Epithelial cell of alveolus of lung (primary cell): ENCODE measurements around the gene DHH. TPM values are rescaled to one million over a fixed set of nuclear protein-coding genes. Genes with fewer than 3 reads are reported as not detected.

Experiments
- total RNA-seq: library from RNA; depleted of rRNA; stranded (reverse); fragments of >200 nt; gene quantifications from 2 replicates; pipeline ENCODE4 v1.2.1, GENCODE V29; 2015

The DHH gene
- under 0.01 TPM in 1 of 2 replicates, not detected in the other for total RNA-seq

GRCh38 chr12:49094160-49094974 is at the start of gene DHH:
Gene DHH, minus strand, starts transcription at chr12:49094801. Its CDS starts 289 bp downstream, at chr12:49094512.

DNA sequence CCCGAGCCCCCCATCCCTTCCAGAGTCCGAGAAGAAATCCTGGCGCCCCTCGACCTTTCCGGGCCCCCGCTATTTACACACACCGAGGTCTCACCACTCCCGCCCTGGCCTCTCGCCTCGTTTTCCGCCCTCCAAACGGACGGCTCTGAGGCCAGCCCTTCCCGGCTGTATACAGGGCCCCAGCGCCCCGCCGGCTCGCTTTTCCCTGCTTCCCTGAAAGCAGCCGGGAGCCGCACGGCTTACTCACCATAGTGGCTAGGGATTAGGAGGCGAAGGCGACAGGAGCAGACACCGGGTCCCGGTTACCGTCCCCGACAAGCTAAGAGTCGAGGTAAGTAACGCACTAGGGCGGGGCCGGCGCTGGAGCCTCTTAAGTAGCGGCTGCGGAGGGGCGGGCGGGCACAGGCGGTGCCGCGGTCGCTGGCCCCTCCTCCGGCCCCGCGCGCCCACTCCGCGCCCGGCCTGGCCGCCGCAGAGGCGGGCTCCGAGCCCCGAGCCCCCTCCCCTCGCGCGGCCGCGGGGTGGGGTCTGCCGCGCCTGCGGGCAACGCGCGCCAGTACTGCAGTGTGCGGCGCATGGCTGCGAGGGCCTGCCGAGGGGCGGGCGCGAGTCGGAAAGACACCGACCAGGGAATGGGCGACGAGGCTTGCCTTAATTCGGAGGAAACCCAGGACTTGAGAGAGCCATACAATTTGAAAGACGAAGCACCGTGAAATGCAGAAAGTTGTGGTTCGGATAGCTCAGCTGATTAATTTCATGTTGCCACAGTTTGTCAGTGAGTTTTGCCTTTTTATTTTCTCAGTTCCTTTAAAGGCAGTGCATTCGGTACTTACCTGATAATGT is 36.7 kb upstream of the DHH start, which contains the start of gene TUBA1B:
TUBA1B (minus strand) TSS at position 345 of the 843 bp plus-strand sequence; CDS start at position 250, 95 bp downstream.

DNA sequence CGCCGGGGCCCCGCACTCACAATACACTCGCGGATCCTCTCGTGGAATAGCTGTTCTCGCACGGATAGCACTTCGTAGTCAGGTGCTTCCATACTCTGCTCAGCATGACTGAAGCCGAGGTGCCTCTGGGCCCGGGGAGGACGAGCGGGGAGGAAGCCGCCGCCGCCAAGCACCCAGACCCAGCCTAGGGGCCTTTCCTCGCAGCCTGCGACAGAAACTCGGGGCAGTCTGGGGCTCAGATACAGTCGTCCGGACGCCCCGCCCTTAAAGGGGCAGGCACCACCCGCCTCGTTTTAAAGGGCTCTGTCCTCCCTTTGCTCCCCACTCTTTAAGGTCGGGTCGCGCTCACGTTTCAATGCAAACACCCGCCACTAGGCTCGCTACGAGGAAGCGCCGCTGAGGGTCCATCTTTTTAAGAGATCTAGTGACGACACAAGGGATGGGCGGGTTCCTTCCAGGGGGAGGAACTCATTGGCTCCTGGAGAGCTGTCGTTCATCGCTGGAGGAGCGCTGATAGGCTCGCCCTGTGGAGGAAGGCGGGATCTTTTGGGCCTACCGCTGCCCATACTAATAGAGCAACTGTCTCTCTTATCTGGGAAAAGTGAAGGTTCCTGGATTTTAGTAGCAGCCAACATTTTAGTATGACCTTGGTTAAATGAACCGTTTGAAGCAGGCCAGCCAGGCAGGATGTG is 16.0 kb upstream of the DHH start, which contains the start of gene LMBR1L:
LMBR1L (minus strand) TSS at position 384 of the 692 bp plus-strand sequence; CDS start at position 92, 292 bp downstream.

GRCh38 chr12:49069507-49070346 is 24.9 kb downstream of the DHH start, which contains the start of gene RHEBL1:
Gene RHEBL1, minus strand, starts transcription at chr12:49069979. Its CDS starts 194 bp downstream, at chr12:49069785.

DNA sequence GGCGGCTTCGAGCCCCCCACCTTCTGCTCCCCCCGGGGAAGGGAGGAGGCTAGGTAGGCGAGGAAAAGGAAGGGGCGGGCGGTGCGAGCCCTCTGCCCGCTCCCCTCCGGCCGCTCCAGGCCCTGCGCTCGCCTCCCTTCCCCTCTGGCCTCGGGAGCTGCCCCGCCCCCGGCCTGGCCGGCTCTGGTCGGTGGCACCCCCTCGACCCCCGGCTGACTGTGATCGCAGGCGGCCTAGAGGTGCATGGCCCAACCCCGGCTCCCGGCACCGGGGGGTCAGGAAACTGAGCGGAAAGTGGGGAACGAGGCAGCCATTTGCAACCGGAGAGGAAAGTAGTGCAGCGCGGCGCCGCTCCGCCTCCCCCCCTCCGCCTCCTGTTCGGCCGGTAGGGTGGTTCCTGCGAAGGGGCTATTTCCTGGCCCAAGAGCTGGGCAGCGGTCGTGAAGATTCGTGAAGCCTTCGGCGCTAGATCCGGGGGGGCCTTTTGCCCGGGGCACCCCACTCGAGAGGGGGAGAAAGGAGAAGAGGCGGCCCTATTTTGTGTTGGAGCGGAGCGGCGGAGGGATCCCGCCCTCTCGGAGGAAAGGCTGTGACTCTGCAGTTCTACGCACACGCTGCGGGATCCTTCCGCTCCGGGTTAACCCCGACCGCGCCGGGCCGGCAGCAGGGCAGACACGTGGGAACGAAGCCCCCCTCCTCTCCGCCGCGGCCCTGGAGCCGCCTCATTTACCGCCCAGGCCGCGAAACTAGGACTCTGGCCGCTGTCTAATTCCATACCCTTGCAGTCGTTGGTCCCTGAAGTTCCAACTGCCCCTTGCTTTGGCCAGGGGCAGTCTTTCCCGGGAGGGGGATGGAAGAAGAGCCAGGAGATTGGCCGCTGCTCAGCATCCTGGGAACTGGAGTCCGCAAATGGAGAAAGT is 34.1 kb downstream of the DHH start, which contains the start of gene KMT2D:
KMT2D (minus strand) TSS at position 558 of the 920 bp plus-strand sequence. CDS start 5,470 bp downstream, outside the sequence.

Other genes starting within 250 kb of the DHH start
- 46.5 and 49.5 TPM in 2 replicates for gene DDX23, start 242.6 kb downstream of the DHH start, total RNA-seq
- gene RND1, start 228.9 kb downstream of the DHH start, total RNA-seq, result 3.4 TPM in 1 of 2 replicates, not detected in the other
- 40.2 and 48.4 TPM in 2 replicates for gene FKBP11, start 169.3 kb downstream of the DHH start, total RNA-seq
- gene ARF3, start 137.3 kb downstream of the DHH start, total RNA-seq, result 66.7 and 91.0 TPM in 2 replicates
- gene WNT10B, start 123.1 kb downstream of the DHH start, total RNA-seq, result not detected in 2 replicates
- not detected in 2 replicates for gene WNT1, start 116.5 kb downstream of the DHH start, total RNA-seq
- under 0.01 and 1.4 TPM in 2 replicates for gene DDN, start 95.4 kb downstream of the DHH start, total RNA-seq
- 72.3 and 79.4 TPM in 2 replicates for gene PRKAG1, start 76.0 kb downstream of the DHH start, total RNA-seq
- gene KMT2D, start 34.0 kb downstream of the DHH start, total RNA-seq, result 16.4 and 42.4 TPM in 2 replicates
- gene RHEBL1, start 24.8 kb downstream of the DHH start, total RNA-seq, result 0.78 TPM in 1 of 2 replicates, not detected in the other
- gene LMBR1L, start 16.0 kb upstream of the DHH start, total RNA-seq, result 31.7 and 38.4 TPM in 2 replicates
- gene TUBA1B, start 36.6 kb upstream of the DHH start, total RNA-seq, result 571 and 3,378 TPM in 2 replicates
- 301 and 1,578 TPM in 2 replicates for gene TUBA1A, start 94.3 kb upstream of the DHH start, total RNA-seq
- 219 and 860 TPM in 2 replicates for gene TUBA1C, start 170.3 kb upstream of the DHH start, total RNA-seq
- not detected in 2 replicates for gene PRPH, start 200.3 kb upstream of the DHH start, total RNA-seq
- 16.7 and 18.7 TPM in 2 replicates for gene TROAP, start 228.5 kb upstream of the DHH start, total RNA-seq
- 0.78 and 0.88 TPM in 2 replicates for gene C1QL4, start 242.4 kb upstream of the DHH start, total RNA-seq